ENCODE measurements around the gene C11orf98. TPM values are rescaled to one million over a fixed set of nuclear protein-coding genes. Genes with fewer than 3 reads are reported as not detected.

The C11orf98 gene
- total RNA-seq, 2 experiments from 2014 or later: 14.3 to 18.5 TPM

- H3K27me3 ChIP-seq (ENCODE audit: control insufficient read depth in 1 of 2, insufficient read depth in 2 of 2, low read length in 2 of 2): no peaks in the 10 kb centered on the region
- peaks cover 19% of the 10 kb centered on the region for H3K36me3 ChIP-seq (ENCODE audit: insufficient read depth, low read length)
- no peak overlapping the region for H3K4me3 ChIP-seq (ENCODE audit: low read length)
- DNase-seq (no peak), ATAC-seq (ENCODE audit: poor library complexity) (no peak)
- ChIA-PET POLR2A (interaction anchor here (0.7 to 6.4 kb wide), 10 partner anchors 16 to 171 kb away, joined by 3 to 94 read pairs (median 16); partner anchors contain the start of genes EEF1G, HNRNPUL2, INTS5 and MTA2), CTCF (interaction anchor here (0.6 to 1.1 kb wide), 2 partner anchors 47 to 245 kb away, joined by 3 read pairs; no protein-coding TSS in a partner anchor)
- H3K27ac Mint-ChIP-seq: peak overlapping the region; percentile 87
- H3K4me1 ChIP-seq (ENCODE audit: insufficient read depth, low read length): peaks cover 64% of the 10 kb centered on the region
- H3K36me3 Mint-ChIP-seq (ENCODE audit: low read depth): peaks cover 39% of the 10 kb centered on the region
- no peaks in the 10 kb centered on the region for H3K9me3 Mint-ChIP-seq
- H3K27ac ChIP-seq (ENCODE audit: low read depth in 1 of 2, low read length in 2 of 2): no peak overlapping the region
- no peaks in the 10 kb centered on the region for H3K27me3 Mint-ChIP-seq
- intact Hi-C loops (cut with DNase I, micrococcal nuclease): loop anchor here (2.0 to 10.0 kb wide), 5 partner anchors 17 to 875 kb away; partner anchors contain the start of genes BSCL2 (in 2 of the 2), GNG3 (in 2 of the 2), INTS5 (in 2 of the 2) and TUT1 (in 2 of the 2)
- no peaks in the 10 kb centered on the region for H3K9me3 ChIP-seq (ENCODE audit: control insufficient read depth in 1 of 2, insufficient read depth in 1 of 2, low read length in 2 of 2)
- peaks cover 51% of the 10 kb centered on the region for H3K4me1 Mint-ChIP-seq (ENCODE audit: low read depth)
- no peak for TF ChIP-seq CTCF (IDR thresholded peaks at IDR 0.05)
- peak overlapping the region; percentile 91 for H3K4me3 Mint-ChIP-seq
These were observed 4.6 kb upstream of the C11orf98 start for GRCh38 chr11:62669420-62670161.

GRCh38 chr11:62667460-62667859, 2.5 kb upstream of the C11orf98 start:
- peaks cover 49% of the 10 kb centered on the region for H3K36me3 Mint-ChIP-seq (ENCODE audit: low read depth)
- H3K9me3 Mint-ChIP-seq: no peaks in the 10 kb centered on the region
- no peaks in the 10 kb centered on the region for H3K27me3 ChIP-seq (ENCODE audit: control insufficient read depth in 1 of 2, insufficient read depth in 2 of 2, low read length in 2 of 2)
- DNase-seq (no peak), ATAC-seq (ENCODE audit: poor library complexity) (no peak)
- H3K4me1 ChIP-seq (ENCODE audit: insufficient read depth, low read length): peaks cover 66% of the 10 kb centered on the region
- H3K27ac ChIP-seq (ENCODE audit: low read depth in 1 of 2, low read length in 2 of 2): peak overlapping the region in 1 of 2 donors; percentile 35
- H3K36me3 ChIP-seq (ENCODE audit: insufficient read depth, low read length): peaks cover 17% of the 10 kb centered on the region
- TF ChIP-seq CTCF (IDR thresholded peaks at IDR 0.05): no peak
- H3K4me3 Mint-ChIP-seq: peak overlapping the region; percentile 99
- H3K27ac Mint-ChIP-seq: peak overlapping the region; percentile 96
- CTCF ChIA-PET: interaction anchor here (1.4 kb wide), 1 partner anchor 13 kb away, joined by 3 read pairs; no protein-coding TSS in a partner anchor
- peaks cover 53% of the 10 kb centered on the region for H3K4me1 Mint-ChIP-seq (ENCODE audit: low read depth)
- POLR2A ChIA-PET: interaction anchor here (0.8 to 5.3 kb wide), 10 partner anchors 10 to 173 kb away, joined by 3 to 170 read pairs (median 10); partner anchors contain the start of genes EEF1G, GANAB, HNRNPUL2 and INTS5
- no peaks in the 10 kb centered on the region for H3K27me3 Mint-ChIP-seq
- intact Hi-C loops (cut with DNase I, micrococcal nuclease): loop anchor here in 1 of 2 experiments (10.0 kb wide), 1 partner anchor 873 kb away; the partner anchor contains the start of genes FEN1 and TMEM258
- H3K9me3 ChIP-seq (ENCODE audit: control insufficient read depth in 1 of 2, insufficient read depth in 1 of 2, low read length in 2 of 2): no peaks in the 10 kb centered on the region
- H3K4me3 ChIP-seq (ENCODE audit: low read length): no peak overlapping the region

- ATAC-seq (ENCODE audit: poor library complexity): no peak
- CTCF ChIA-PET: interaction anchor here (1.3 to 1.9 kb wide), 3 partner anchors 14 to 242 kb away, joined by 4 to 7 read pairs (median 6); no protein-coding TSS in a partner anchor
- H3K27ac ChIP-seq (ENCODE audit: low read depth in 1 of 2, low read length in 2 of 2): peak overlapping the region; percentile 80 to 88
- no peak for DNase-seq
- H3K4me3 ChIP-seq (ENCODE audit: low read length): peak overlapping the region; percentile 73
- H3K27ac Mint-ChIP-seq: peak overlapping the region; percentile 96
- H3K9me3 Mint-ChIP-seq: no peaks in the 10 kb centered on the region
- peaks cover 43% of the 10 kb centered on the region for H3K36me3 Mint-ChIP-seq (ENCODE audit: low read depth)
- no peaks in the 10 kb centered on the region for H3K27me3 Mint-ChIP-seq
- H3K4me1 Mint-ChIP-seq (ENCODE audit: low read depth): peaks cover 43% of the 10 kb centered on the region
- no peak for TF ChIP-seq CTCF (IDR thresholded peaks at IDR 0.05)
- H3K4me3 Mint-ChIP-seq: peak overlapping the region; percentile 99
- intact Hi-C loops (cut with DNase I, micrococcal nuclease): loop anchor here in 1 of 2 experiments (1.0 to 10.0 kb wide), 2 partner anchors 19 to 872 kb away; partner anchors contain the start of genes FEN1 and TMEM258
- no peaks in the 10 kb centered on the region for H3K27me3 ChIP-seq (ENCODE audit: control insufficient read depth in 1 of 2, insufficient read depth in 2 of 2, low read length in 2 of 2)
- POLR2A ChIA-PET: interaction anchor here (0.8 to 5.3 kb wide), 17 partner anchors 9 to 174 kb away, joined by 3 to 170 read pairs (median 40); partner anchors contain the start of genes B3GAT3, BSCL2, GANAB and GNG3
- peaks cover 21% of the 10 kb centered on the region for H3K36me3 ChIP-seq (ENCODE audit: insufficient read depth, low read length)
- peaks cover 60% of the 10 kb centered on the region for H3K4me1 ChIP-seq (ENCODE audit: insufficient read depth, low read length)
- no peaks in the 10 kb centered on the region for H3K9me3 ChIP-seq (ENCODE audit: control insufficient read depth in 1 of 2, insufficient read depth in 1 of 2, low read length in 2 of 2)
These were observed 1.4 kb upstream of the C11orf98 start for GRCh38 chr11:62666259-62666926.

All from CD4-positive, alpha-beta T cell (primary cell).